HL-60 (cell line): ENCODE data around the gene ADCY3.
"Not testable (repeated sequence)": the region's sequence is repeated elsewhere in the genome, so short reads cannot be mapped to it uniquely, and the experiment has no call there.

Experiments used
- DNase-seq, 2 experiments: peaks; one replicate each; pipeline ENCODE4 v3.0.0-alpha.2; 2010 to 2020; ENCODE audit warnings: low read depth in 1 of 2, low spot score in 1 of 2
- H3K27ac ChIP-seq: fragments of 250-450 bp; sonication (Bioruptor Pico); replicated peaks from 2 replicates; pipeline ENCODE4 v1.5.1; 2020; ENCODE audit warnings: mild to moderate bottlenecking, moderate library complexity
- H3K27me3 ChIP-seq: fragments of 250-450 bp; sonication (Bioruptor Pico); 2 replicates; pipeline ENCODE4 v1.5.1; 2021; ENCODE audit warnings: mild to moderate bottlenecking, moderate library complexity; ENCODE audit not compliant: insufficient read depth, poor library complexity, severe bottlenecking
- H3K4me3 ChIP-seq: replicated peaks from 2 replicates; pipeline ENCODE4 v1.5.1; 2011; ENCODE audit warnings: mild to moderate bottlenecking, control low read depth, low read length; ENCODE audit not compliant: insufficient read depth
- GABPA ChIP-seq: IDR thresholded peaks from 2 replicates; pipeline ENCODE4 v1.6.1; 2012; ENCODE audit warnings: low read depth
- POLR2AphosphoS5 ChIP-seq: IDR thresholded peaks from 2 replicates; pipeline ENCODE4 v1.6.1; 2012; ENCODE audit warnings: low read depth
- SPI1 ChIP-seq: IDR thresholded peaks from 2 replicates; pipeline ENCODE4 v1.6.1; 2012; ENCODE audit warnings: low read depth, mild to moderate bottlenecking, borderline replicate concordance
- TF ChIP-seq, protein P1 (sequence below): IDR thresholded peaks from 2 replicates; pipeline ENCODE4 v1.6.1; 2012; ENCODE audit warnings: low read depth; ENCODE audit not compliant: insufficient replicate concordance
- TF ChIP-seq, protein P2 (sequence below): IDR thresholded peaks from one replicate; pipeline ENCODE4 v1.5.1; 2011; ENCODE audit warnings: low read length, control low read depth, inconsistent platforms; ENCODE audit not compliant: insufficient read depth

Gene ADCY3

DNA sequence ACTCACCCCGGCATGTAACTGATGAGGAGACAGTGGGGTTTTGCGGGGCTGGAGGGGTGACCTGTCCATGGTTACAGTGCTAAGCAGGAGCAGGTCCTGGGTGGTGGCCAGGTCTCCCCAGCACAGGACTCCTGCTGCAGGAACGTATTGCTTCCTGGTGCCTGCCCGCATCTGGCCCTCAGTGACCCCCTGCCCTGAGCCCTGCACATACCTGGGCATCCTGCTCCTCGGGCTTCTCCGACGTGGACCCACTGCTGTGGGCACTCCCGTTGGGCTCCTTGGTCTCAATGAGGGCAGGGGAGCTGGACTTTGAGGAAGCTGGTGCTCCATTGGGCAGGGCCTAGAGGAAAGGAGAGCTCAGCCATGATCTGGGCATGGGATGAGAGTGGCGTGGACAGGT is 83.3 kb downstream of the ADCY3 start:
- TF ChIP-seq, protein P1, sequence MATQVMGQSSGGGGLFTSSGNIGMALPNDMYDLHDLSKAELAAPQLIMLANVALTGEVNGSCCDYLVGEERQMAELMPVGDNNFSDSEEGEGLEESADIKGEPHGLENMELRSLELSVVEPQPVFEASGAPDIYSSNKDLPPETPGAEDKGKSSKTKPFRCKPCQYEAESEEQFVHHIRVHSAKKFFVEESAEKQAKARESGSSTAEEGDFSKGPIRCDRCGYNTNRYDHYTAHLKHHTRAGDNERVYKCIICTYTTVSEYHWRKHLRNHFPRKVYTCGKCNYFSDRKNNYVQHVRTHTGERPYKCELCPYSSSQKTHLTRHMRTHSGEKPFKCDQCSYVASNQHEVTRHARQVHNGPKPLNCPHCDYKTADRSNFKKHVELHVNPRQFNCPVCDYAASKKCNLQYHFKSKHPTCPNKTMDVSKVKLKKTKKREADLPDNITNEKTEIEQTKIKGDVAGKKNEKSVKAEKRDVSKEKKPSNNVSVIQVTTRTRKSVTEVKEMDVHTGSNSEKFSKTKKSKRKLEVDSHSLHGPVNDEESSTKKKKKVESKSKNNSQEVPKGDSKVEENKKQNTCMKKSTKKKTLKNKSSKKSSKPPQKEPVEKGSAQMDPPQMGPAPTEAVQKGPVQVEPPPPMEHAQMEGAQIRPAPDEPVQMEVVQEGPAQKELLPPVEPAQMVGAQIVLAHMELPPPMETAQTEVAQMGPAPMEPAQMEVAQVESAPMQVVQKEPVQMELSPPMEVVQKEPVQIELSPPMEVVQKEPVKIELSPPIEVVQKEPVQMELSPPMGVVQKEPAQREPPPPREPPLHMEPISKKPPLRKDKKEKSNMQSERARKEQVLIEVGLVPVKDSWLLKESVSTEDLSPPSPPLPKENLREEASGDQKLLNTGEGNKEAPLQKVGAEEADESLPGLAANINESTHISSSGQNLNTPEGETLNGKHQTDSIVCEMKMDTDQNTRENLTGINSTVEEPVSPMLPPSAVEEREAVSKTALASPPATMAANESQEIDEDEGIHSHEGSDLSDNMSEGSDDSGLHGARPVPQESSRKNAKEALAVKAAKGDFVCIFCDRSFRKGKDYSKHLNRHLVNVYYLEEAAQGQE: no peak
- TF ChIP-seq GABPA (no peak), SPI1 (no peak), POLR2AphosphoS5 (no peak)
- TF ChIP-seq, protein P2, sequence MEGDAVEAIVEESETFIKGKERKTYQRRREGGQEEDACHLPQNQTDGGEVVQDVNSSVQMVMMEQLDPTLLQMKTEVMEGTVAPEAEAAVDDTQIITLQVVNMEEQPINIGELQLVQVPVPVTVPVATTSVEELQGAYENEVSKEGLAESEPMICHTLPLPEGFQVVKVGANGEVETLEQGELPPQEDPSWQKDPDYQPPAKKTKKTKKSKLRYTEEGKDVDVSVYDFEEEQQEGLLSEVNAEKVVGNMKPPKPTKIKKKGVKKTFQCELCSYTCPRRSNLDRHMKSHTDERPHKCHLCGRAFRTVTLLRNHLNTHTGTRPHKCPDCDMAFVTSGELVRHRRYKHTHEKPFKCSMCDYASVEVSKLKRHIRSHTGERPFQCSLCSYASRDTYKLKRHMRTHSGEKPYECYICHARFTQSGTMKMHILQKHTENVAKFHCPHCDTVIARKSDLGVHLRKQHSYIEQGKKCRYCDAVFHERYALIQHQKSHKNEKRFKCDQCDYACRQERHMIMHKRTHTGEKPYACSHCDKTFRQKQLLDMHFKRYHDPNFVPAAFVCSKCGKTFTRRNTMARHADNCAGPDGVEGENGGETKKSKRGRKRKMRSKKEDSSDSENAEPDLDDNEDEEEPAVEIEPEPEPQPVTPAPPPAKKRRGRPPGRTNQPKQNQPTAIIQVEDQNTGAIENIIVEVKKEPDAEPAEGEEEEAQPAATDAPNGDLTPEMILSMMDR: no peak
- H3K4me3 ChIP-seq: no peak overlapping the region
- no peak overlapping the region for H3K27ac ChIP-seq
- no peak for DNase-seq
- no peaks in the 10 kb centered on the region for H3K27me3 ChIP-seq

DNA sequence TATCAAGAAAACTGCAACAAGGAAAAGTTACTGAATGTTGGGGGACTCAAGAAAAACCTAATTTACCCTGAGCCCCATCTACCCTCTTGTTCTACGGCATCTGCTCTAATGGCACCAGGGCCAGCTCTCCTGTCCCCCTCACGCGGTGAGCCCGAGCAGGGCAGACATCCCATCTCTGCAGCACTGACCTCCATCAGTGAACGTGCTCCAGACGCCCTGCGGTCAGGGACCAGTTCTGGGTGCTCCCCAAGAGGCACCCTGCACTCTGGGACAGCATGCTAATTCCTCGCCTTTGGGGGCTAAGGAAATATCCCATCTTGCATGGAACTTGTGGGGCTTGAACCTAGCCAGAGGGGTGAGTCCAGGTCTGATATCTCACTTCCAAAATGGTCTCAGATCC is 83.8 kb downstream of the ADCY3 start:
- DNase-seq: no peak
- Histone ChIP-seq H3K4me3 (no peak overlapping the region), H3K27ac (no peak overlapping the region), H3K27me3 (no peaks in the 10 kb centered on the region)
- TF ChIP-seq GABPA: no peak
- no peak for TF ChIP-seq POLR2AphosphoS5
- TF ChIP-seq, protein P1: no peak
- TF ChIP-seq, protein P2: no peak
- TF ChIP-seq SPI1: no peak

DNA sequence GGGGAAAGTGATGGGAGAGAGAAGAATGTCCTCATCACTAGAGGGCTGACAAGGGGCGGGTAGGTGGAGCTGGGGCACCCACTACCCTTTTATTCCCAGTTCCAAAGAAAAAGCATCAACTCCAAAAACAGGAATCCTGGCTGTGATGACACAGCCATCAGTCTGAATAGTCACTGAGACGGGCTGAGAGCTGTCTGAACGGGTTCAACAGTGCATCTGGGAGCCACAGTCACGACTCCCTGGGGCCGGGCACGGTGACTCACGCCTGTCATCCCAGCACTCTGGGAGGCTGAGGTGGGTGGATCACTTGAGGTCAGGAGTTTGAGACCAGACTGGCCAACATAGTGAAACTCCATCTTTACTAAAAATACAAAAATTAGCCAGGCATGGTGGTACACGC is 84.6 kb downstream of the ADCY3 start:
- not testable (repeated sequence) for DNase-seq, H3K27ac ChIP-seq, H3K27me3 ChIP-seq, H3K4me3 ChIP-seq

DNA sequence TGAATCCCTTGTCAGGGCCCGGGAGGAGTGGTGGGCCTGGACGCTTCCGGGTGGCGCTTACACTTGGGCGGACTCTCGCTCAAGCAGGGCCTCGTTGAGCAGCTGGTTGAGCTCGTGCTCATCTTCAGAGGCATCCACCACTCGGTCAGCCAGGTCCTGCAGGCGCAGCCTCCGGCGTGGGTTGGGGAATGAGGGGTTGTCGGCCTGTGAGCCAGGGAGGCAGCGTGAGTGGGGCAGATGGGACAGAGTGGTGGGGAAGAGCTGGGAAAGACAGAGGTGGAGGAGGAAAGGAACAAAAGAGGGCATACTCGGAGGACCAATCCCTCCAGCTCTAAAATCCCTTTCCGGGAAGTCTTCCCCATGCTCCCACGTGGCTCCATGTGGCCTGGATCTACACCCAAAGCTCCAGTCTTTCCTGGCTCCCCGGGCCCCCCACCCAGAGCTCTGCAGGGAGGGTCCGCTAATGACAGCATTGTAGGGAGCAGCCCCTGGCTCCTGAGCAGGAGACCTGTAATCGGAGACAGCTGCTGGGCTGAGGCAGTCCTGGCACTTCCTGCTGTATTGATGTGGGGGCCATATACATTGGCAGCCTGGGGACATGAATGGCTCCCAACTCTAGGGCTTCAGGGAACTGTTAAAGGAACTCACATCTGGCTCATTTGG is 85.2 kb downstream of the ADCY3 start:
- no peaks in the 10 kb centered on the region for H3K27me3 ChIP-seq
- DNase-seq: no peak
- H3K27ac ChIP-seq: no peak overlapping the region
- TF ChIP-seq, protein P1: no peak
- no peak overlapping the region for H3K4me3 ChIP-seq
